HEK293 (cell line): Measurements from ENCODE around the gene ASAH2B.

Source experiments
- GLI4 ChIP-seq: fragments of 450-650 bp; formaldehyde crosslinking; IDR thresholded peaks from 2 replicates; pipeline ENCODE4 v1.5.1; 2016; ENCODE audit warnings: missing biosample characterization, missing genetic modification characterization
- GLIS2 ChIP-seq: fragments of 450-650 bp; formaldehyde crosslinking; IDR thresholded peaks from 2 replicates; pipeline ENCODE4 v1.5.1; 2016; ENCODE audit warnings: missing biosample characterization, missing genetic modification characterization
- IKZF3 ChIP-seq: fragments of 450-650 bp; IDR thresholded peaks from 2 replicates; pipeline ENCODE4 v1.5.0; 2018; ENCODE audit warnings: missing biosample characterization, mild to moderate bottlenecking, missing genetic modification characterization, moderate library complexity
- KLF8 ChIP-seq: fragments of 450-650 bp; formaldehyde crosslinking; IDR thresholded peaks from 2 replicates; pipeline ENCODE4 v1.5.1; 2016; ENCODE audit warnings: missing biosample characterization, missing genetic modification characterization
- ZEB2 ChIP-seq: fragments of 450-650 bp; formaldehyde crosslinking; IDR thresholded peaks from 2 replicates; pipeline ENCODE4 v1.5.1; 2016; ENCODE audit warnings: missing biosample characterization, missing genetic modification characterization
- ZFP41 ChIP-seq: fragments of 450-650 bp; formaldehyde crosslinking; IDR thresholded peaks from 2 replicates; pipeline ENCODE4 v1.5.1; 2016; ENCODE audit warnings: missing biosample characterization, missing genetic modification characterization, borderline replicate concordance
- ZNF114 ChIP-seq: fragments of 450-650 bp; formaldehyde crosslinking; IDR thresholded peaks from 2 replicates; pipeline ENCODE4 v1.5.0; 2017; ENCODE audit warnings: missing biosample characterization, missing genetic modification characterization
- ZNF146 ChIP-seq: fragments of 450-650 bp; formaldehyde crosslinking; IDR thresholded peaks from 2 replicates; pipeline ENCODE4 v1.5.1; 2016; ENCODE audit warnings: missing biosample characterization, missing genetic modification characterization
- ZNF157 ChIP-seq: fragments of 450-650 bp; formaldehyde crosslinking; IDR thresholded peaks from 2 replicates; pipeline ENCODE4 v1.5.1; 2016; ENCODE audit warnings: missing biosample characterization, missing genetic modification characterization
- ZNF174 ChIP-seq: fragments of 450-650 bp; formaldehyde crosslinking; IDR thresholded peaks from 2 replicates; pipeline ENCODE4 v1.5.0; 2017; ENCODE audit warnings: missing biosample characterization, mild to moderate bottlenecking, missing genetic modification characterization
- ZNF214 ChIP-seq: fragments of 450-650 bp; formaldehyde crosslinking; IDR thresholded peaks from 2 replicates; pipeline ENCODE4 v1.5.1; 2017; ENCODE audit warnings: missing biosample characterization, mild to moderate bottlenecking, missing genetic modification characterization, borderline replicate concordance
- ZNF24 ChIP-seq: fragments of 450-650 bp; formaldehyde crosslinking; IDR thresholded peaks from 2 replicates; pipeline ENCODE4 v1.5.1; 2016; ENCODE audit warnings: missing biosample characterization, missing genetic modification characterization
- ZNF274 ChIP-seq, 2 experiments: fragments of 200-500 bp in 1 of 2; fragments of 450-650 bp in 1 of 2; sonication (Bioruptor generic) in 1 of 2; formaldehyde crosslinking in 1 of 2; IDR thresholded peaks; 2 replicates each; pipeline versions ENCODE4 v1.5.1 to v1.6.1; 2014 to 2016; ENCODE audit warnings: borderline replicate concordance in 1 of 2, inconsistent platforms in 1 of 2, low read length in 1 of 2, missing biosample characterization in 1 of 2, missing genetic modification characterization in 1 of 2
- ZNF350 ChIP-seq: fragments of 450-650 bp; formaldehyde crosslinking; IDR thresholded peaks from 2 replicates; pipeline ENCODE4 v1.5.0; 2017; ENCODE audit warnings: missing biosample characterization, mild to moderate bottlenecking, missing genetic modification characterization
- ZNF404 ChIP-seq: fragments of 450-650 bp; formaldehyde crosslinking; IDR thresholded peaks from 2 replicates; pipeline ENCODE4 v1.5.1; 2017; ENCODE audit warnings: missing biosample characterization, missing genetic modification characterization
- ZNF48 ChIP-seq: fragments of 450-650 bp; formaldehyde crosslinking; IDR thresholded peaks from 2 replicates; pipeline ENCODE4 v1.5.1; 2016; ENCODE audit warnings: missing biosample characterization, missing genetic modification characterization
- ZNF510 ChIP-seq: fragments of 450-650 bp; formaldehyde crosslinking; IDR thresholded peaks from 2 replicates; pipeline ENCODE4 v1.5.1; 2018; ENCODE audit warnings: mild to moderate bottlenecking, missing genetic modification characterization, missing biosample characterization; ENCODE audit not compliant: insufficient replicate concordance
- ZNF514 ChIP-seq: fragments of 450-650 bp; formaldehyde crosslinking; IDR thresholded peaks from 2 replicates; pipeline ENCODE4 v1.5.1; 2016; ENCODE audit warnings: missing biosample characterization, missing genetic modification characterization
- ZNF529 ChIP-seq: fragments of 450-650 bp; formaldehyde crosslinking; IDR thresholded peaks from 2 replicates; pipeline ENCODE4 v1.5.1; 2017; ENCODE audit warnings: missing genetic modification characterization, missing biosample characterization; ENCODE audit not compliant: insufficient replicate concordance
- ZNF549 ChIP-seq: fragments of 450-650 bp; IDR thresholded peaks from 2 replicates; pipeline ENCODE4 v1.5.1; 2018; ENCODE audit warnings: missing biosample characterization, missing genetic modification characterization, mild to moderate bottlenecking, inconsistent platforms, moderate library complexity
- ZNF555 ChIP-seq: fragments of 450-650 bp; formaldehyde crosslinking; conservative IDR thresholded peaks from 2 replicates; pipeline ENCODE4 v1.5.1; 2017; ENCODE audit warnings: missing biosample characterization, mild to moderate bottlenecking, missing genetic modification characterization, inconsistent platforms
- ZNF623 ChIP-seq: fragments of 450-650 bp; formaldehyde crosslinking; IDR thresholded peaks from 2 replicates; pipeline ENCODE4 v1.5.1; 2016; ENCODE audit warnings: missing biosample characterization, missing genetic modification characterization
- ZNF707 ChIP-seq: fragments of 450-650 bp; formaldehyde crosslinking; IDR thresholded peaks from 2 replicates; pipeline ENCODE4 v1.5.1; 2016; ENCODE audit warnings: missing biosample characterization, missing genetic modification characterization
- ZNF830 ChIP-seq: fragments of 450-650 bp; IDR thresholded peaks from 2 replicates; pipeline ENCODE4 v1.5.0; 2018; ENCODE audit warnings: missing biosample characterization, missing genetic modification characterization, low read depth, mild to moderate bottlenecking, moderate library complexity
- ZSCAN30 ChIP-seq: fragments of 450-650 bp; IDR thresholded peaks from 2 replicates; pipeline ENCODE4 v1.5.1; 2018; ENCODE audit warnings: missing biosample characterization, mild to moderate bottlenecking, missing genetic modification characterization, moderate library complexity
- TF ChIP-seq, protein P1 (sequence below): fragments of 450-650 bp; IDR thresholded peaks from 2 replicates; pipeline ENCODE4 v1.5.1; 2018; ENCODE audit warnings: missing biosample characterization, missing genetic modification characterization
- TF ChIP-seq, protein P2 (sequence below): fragments of 450-650 bp; formaldehyde crosslinking; IDR thresholded peaks from 2 replicates; pipeline ENCODE4 v1.5.1; 2016; ENCODE audit warnings: missing biosample characterization, missing genetic modification characterization, borderline replicate concordance
- TF ChIP-seq, protein P3 (sequence below): fragments of 450-650 bp; formaldehyde crosslinking; IDR thresholded peaks from 2 replicates; pipeline ENCODE4 v1.5.1; 2016; ENCODE audit warnings: missing biosample characterization, missing genetic modification characterization
- TF ChIP-seq, protein P4 (sequence below): fragments of 450-650 bp; formaldehyde crosslinking; IDR thresholded peaks from 2 replicates; pipeline ENCODE4 v1.5.1; 2017; ENCODE audit warnings: missing biosample characterization, missing genetic modification characterization

ASAH2B gene

DNA sequence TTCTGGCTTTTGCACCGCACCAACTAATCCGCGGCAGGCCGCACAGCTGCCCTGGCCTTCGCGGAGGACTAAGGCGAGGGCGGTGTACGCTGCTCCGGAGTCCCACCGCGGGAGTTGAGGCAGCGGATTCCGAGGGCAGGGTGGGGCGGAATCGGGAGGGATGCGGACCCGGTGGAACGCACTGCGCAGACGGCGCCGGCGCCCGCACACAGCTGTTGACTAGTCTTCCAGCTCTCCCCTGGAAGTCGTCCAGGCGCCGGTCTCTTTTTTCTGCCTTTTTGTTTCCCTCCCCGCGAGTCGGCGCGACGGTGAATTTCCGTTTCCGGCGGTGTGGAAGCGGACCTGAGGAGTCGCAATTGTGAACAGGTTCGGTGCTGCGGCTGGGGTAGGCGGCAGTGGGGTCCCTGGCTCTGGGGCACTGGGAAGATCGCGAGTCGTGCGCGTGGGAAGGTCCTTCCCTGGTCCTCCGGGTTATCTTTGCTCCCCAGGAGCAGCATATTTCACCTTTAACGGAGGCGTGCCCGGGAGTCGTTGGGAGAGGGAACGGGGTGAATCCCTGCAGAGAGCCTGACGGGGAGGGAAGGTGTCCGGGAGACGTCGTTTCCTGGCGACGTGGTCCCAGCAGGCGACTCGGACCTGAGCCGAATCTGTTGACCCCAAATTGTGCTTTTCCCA, at the start of gene ASAH2B (continued):
- TF ChIP-seq ZNF48 (tag by site-specific recombination), result no peak
- TF ChIP-seq ZNF830 (tag by site-specific recombination), result no peak
- TF ChIP-seq ZNF529 (tag by site-specific recombination), result no peak
- TF ChIP-seq ZEB2 (tag by site-specific recombination), result peak; percentile 76; the same call in 1 of the 2 replicates
- no peak for TF ChIP-seq ZNF157 (tag by site-specific recombination)
- no peak for TF ChIP-seq ZNF114 (tag by site-specific recombination)
- TF ChIP-seq ZNF623 (tag by site-specific recombination), result no peak
- TF ChIP-seq ZNF510 (tag by site-specific recombination), result no peak
- peak; percentile 40; the same call in 1 of the 2 replicates for TF ChIP-seq ZNF24 (tag by site-specific recombination)
- peak; percentile 31; the same call in 1 of the 2 replicates for TF ChIP-seq KLF8 (tag by site-specific recombination)
- TF ChIP-seq ZNF146 (tag by site-specific recombination), result no peak
- TF ChIP-seq ZNF174 (tag by site-specific recombination), result no peak
- TF ChIP-seq, protein P1, sequence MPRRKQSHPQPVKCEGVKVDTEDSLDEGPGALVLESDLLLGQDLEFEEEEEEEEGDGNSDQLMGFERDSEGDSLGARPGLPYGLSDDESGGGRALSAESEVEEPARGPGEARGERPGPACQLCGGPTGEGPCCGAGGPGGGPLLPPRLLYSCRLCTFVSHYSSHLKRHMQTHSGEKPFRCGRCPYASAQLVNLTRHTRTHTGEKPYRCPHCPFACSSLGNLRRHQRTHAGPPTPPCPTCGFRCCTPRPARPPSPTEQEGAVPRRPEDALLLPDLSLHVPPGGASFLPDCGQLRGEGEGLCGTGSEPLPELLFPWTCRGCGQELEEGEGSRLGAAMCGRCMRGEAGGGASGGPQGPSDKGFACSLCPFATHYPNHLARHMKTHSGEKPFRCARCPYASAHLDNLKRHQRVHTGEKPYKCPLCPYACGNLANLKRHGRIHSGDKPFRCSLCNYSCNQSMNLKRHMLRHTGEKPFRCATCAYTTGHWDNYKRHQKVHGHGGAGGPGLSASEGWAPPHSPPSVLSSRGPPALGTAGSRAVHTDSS, result no peak
- no peak for TF ChIP-seq ZNF555 (tag by site-specific recombination)
- no peak for TF ChIP-seq ZNF214
- TF ChIP-seq ZSCAN30 (tag by site-specific recombination), result peak; percentile 51
- no peak for TF ChIP-seq ZFP41 (tag by site-specific recombination)
- TF ChIP-seq ZNF549, result no peak
- no peak for TF ChIP-seq ZNF514 (tag by site-specific recombination)
- TF ChIP-seq, protein P2, sequence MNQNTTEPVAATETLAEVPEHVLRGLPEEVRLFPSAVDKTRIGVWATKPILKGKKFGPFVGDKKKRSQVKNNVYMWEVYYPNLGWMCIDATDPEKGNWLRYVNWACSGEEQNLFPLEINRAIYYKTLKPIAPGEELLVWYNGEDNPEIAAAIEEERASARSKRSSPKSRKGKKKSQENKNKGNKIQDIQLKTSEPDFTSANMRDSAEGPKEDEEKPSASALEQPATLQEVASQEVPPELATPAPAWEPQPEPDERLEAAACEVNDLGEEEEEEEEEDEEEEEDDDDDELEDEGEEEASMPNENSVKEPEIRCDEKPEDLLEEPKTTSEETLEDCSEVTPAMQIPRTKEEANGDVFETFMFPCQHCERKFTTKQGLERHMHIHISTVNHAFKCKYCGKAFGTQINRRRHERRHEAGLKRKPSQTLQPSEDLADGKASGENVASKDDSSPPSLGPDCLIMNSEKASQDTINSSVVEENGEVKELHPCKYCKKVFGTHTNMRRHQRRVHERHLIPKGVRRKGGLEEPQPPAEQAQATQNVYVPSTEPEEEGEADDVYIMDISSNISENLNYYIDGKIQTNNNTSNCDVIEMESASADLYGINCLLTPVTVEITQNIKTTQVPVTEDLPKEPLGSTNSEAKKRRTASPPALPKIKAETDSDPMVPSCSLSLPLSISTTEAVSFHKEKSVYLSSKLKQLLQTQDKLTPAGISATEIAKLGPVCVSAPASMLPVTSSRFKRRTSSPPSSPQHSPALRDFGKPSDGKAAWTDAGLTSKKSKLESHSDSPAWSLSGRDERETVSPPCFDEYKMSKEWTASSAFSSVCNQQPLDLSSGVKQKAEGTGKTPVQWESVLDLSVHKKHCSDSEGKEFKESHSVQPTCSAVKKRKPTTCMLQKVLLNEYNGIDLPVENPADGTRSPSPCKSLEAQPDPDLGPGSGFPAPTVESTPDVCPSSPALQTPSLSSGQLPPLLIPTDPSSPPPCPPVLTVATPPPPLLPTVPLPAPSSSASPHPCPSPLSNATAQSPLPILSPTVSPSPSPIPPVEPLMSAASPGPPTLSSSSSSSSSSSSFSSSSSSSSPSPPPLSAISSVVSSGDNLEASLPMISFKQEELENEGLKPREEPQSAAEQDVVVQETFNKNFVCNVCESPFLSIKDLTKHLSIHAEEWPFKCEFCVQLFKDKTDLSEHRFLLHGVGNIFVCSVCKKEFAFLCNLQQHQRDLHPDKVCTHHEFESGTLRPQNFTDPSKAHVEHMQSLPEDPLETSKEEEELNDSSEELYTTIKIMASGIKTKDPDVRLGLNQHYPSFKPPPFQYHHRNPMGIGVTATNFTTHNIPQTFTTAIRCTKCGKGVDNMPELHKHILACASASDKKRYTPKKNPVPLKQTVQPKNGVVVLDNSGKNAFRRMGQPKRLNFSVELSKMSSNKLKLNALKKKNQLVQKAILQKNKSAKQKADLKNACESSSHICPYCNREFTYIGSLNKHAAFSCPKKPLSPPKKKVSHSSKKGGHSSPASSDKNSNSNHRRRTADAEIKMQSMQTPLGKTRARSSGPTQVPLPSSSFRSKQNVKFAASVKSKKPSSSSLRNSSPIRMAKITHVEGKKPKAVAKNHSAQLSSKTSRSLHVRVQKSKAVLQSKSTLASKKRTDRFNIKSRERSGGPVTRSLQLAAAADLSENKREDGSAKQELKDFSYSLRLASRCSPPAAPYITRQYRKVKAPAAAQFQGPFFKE (tag by site-specific recombination), result no peak
- peak; percentile 68 for TF ChIP-seq GLIS2 (tag by site-specific recombination)
- no peak for TF ChIP-seq GLI4 (tag by site-specific recombination)
- no peak for TF ChIP-seq ZNF404
- TF ChIP-seq, protein P3, sequence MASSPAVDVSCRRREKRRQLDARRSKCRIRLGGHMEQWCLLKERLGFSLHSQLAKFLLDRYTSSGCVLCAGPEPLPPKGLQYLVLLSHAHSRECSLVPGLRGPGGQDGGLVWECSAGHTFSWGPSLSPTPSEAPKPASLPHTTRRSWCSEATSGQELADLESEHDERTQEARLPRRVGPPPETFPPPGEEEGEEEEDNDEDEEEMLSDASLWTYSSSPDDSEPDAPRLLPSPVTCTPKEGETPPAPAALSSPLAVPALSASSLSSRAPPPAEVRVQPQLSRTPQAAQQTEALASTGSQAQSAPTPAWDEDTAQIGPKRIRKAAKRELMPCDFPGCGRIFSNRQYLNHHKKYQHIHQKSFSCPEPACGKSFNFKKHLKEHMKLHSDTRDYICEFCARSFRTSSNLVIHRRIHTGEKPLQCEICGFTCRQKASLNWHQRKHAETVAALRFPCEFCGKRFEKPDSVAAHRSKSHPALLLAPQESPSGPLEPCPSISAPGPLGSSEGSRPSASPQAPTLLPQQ (tag by site-specific recombination), result peak; percentile 58; the same call in 1 of the 2 replicates
- TF ChIP-seq ZNF350, result no peak
- TF ChIP-seq, protein P4, sequence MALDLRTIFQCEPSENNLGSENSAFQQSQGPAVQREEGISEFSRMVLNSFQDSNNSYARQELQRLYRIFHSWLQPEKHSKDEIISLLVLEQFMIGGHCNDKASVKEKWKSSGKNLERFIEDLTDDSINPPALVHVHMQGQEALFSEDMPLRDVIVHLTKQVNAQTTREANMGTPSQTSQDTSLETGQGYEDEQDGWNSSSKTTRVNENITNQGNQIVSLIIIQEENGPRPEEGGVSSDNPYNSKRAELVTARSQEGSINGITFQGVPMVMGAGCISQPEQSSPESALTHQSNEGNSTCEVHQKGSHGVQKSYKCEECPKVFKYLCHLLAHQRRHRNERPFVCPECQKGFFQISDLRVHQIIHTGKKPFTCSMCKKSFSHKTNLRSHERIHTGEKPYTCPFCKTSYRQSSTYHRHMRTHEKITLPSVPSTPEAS, result no peak
- peak; percentile 57; the same call in 1 of the 2 replicates for TF ChIP-seq IKZF3 (tag by site-specific recombination)
- no peak for TF ChIP-seq ZNF274 (IDR thresholded peaks at IDR 0.05; ENCODE audit: low read length)
- no peak for TF ChIP-seq ZNF274 (tag by site-specific recombination; IDR thresholded peaks at IDR 0.05; ENCODE audit: borderline replicate concordance)
- TF ChIP-seq ZNF707, result no peak
